B cell (primary cell): ENCODE measurements around the gene ADGRA1. TPM values are rescaled to one million over a fixed set of nuclear protein-coding genes. Genes with fewer than 3 reads are reported as not detected.
"Not testable (repeated sequence)": the region's sequence is repeated elsewhere in the genome, so short reads cannot be mapped to it uniquely, and the experiment has no call there.

ENCODE experiments used
- ATAC-seq: fragments of 200-7000 bp; cut with Tn5 transposase; one replicate; pipeline ENCODE4 v1.10.0; 2021; ENCODE audit warnings: low read depth, mild to moderate bottlenecking, moderate number of reproducible peaks, moderate library complexity
- CTCF ChIA-PET: fragments of 350-600 bp; sonication (Branson Sonifier 250); formaldehyde crosslinking; loops from one replicate; lab custom pipeline; 2021; ENCODE audit warnings: antibody characterized with exemption, inconsistent platforms; lab: Charles Lee
- POLR2A ChIA-PET: fragments of 350-600 bp; sonication (Branson Sonifier 250); formaldehyde crosslinking; loops from one replicate; lab custom pipeline; 2021; ENCODE audit warnings: antibody characterized with exemption; lab: Charles Lee
- DNase-seq: peaks from one replicate; pipeline ENCODE4 v3.0.0; 2013
- H2AFZ ChIP-seq: 2 replicates; pipeline ENCODE4 v1.6.1; 2012; ENCODE audit warnings: mild to moderate bottlenecking, low read depth, low read length; ENCODE audit not compliant: insufficient read depth, poor library complexity, severe bottlenecking
- H3K27ac ChIP-seq, 2 donors: 1 replicate in 1 of 2; 2 replicates in 1 of 2; pipeline ENCODE4 v1.5.1; 2012 to 2013; ENCODE audit warnings: low read length in 2 of 2, mild to moderate bottlenecking in 2 of 2, moderate library complexity in 1 of 2
- H3K27me3 ChIP-seq, 4 experiments: fragments of 200-600 bp in 1 of 4; sonication (generic) in 1 of 4; replicated peaks in 1 of 4; 1 replicate in 2 of 4; 2 replicates in 2 of 4; pipeline versions ENCODE4 v1.6.1 to v1.7.0; 2013 to 2016; ENCODE audit warnings: low read length in 3 of 4, mild to moderate bottlenecking in 2 of 4, mixed read lengths in 1 of 4, moderate library complexity in 1 of 4; ENCODE audit not compliant: insufficient read depth in 4 of 4, control insufficient read depth in 3 of 4; ENCODE audit errors: control extremely low read depth in 1 of 4
- H3K36me3 ChIP-seq, 2 experiments: replicated peaks in 1 of 2; 1 replicate in 1 of 2; 2 replicates in 1 of 2; pipeline versions ENCODE4 v1.6.1 to v1.7.1; 2013; ENCODE audit warnings: low read length in 1 of 2; ENCODE audit not compliant: insufficient read depth in 2 of 2, control insufficient read depth in 1 of 2; ENCODE audit errors: control extremely low read depth in 1 of 2, extremely low read depth in 1 of 2
- H3K4me1 ChIP-seq, 2 donors: fragments of 200-600 bp in 1 of 2; sonication (generic) in 1 of 2; 1 replicate in 1 of 2; 2 replicates in 1 of 2; pipeline versions ENCODE4 v1.5.1 to v1.6.1; 2013 to 2017; ENCODE audit warnings: low read length in 2 of 2; ENCODE audit not compliant: control insufficient read depth in 2 of 2, insufficient read depth in 2 of 2
- H3K4me2 ChIP-seq: replicated peaks from 2 replicates; pipeline ENCODE3; 2012; ENCODE audit warnings: mild to moderate bottlenecking, low read depth, low read length; ENCODE audit not compliant: poor library complexity, severe bottlenecking
- H3K4me3 ChIP-seq, 5 experiments: fragments of 200-600 bp in 1 of 5; sonication (generic) in 1 of 5; 1 replicate in 3 of 5; 2 replicates in 2 of 5; pipeline versions ENCODE4 v1.5.1 to v1.7.0; 2011 to 2016; ENCODE audit warnings: low read length in 4 of 5, mild to moderate bottlenecking in 4 of 5, low read depth in 2 of 5, control low read depth in 1 of 5, moderate library complexity in 1 of 5; ENCODE audit not compliant: insufficient read depth in 1 of 5; ENCODE audit errors: control extremely low read depth in 1 of 5, extremely low read depth in 1 of 5
- H3K79me2 ChIP-seq: fragments of 200-600 bp; sonication (generic); one replicate; pipeline ENCODE4 v1.6.0; 2016; ENCODE audit warnings: low read length; ENCODE audit not compliant: control insufficient read depth, insufficient read depth
- H3K9ac ChIP-seq: fragments of 200-600 bp; sonication (generic); 2 replicates; pipeline ENCODE4 v1.6.1; 2017; ENCODE audit warnings: mild to moderate bottlenecking, low read length, moderate library complexity
- H3K9me3 ChIP-seq, 3 donors: one replicate each; pipeline versions ENCODE4 v1.6.1 to v1.7.1; 2013; ENCODE audit warnings: low read length in 2 of 3; ENCODE audit not compliant: control insufficient read depth in 2 of 3, insufficient read depth in 1 of 3; ENCODE audit errors: control extremely low read depth in 1 of 3
- H4K20me1 ChIP-seq: 2 replicates; pipeline ENCODE4 v1.6.0; 2012; ENCODE audit warnings: mild to moderate bottlenecking, low read length; ENCODE audit not compliant: insufficient read depth, control insufficient read depth, poor library complexity, severe bottlenecking
- H3K27ac Mint-ChIP-seq: one replicate; pipeline ENCODE4 v1.8.0; 2021; ENCODE audit warnings: mixed read lengths
- H3K27me3 Mint-ChIP-seq: one replicate; pipeline ENCODE4 v1.8.0; 2021; ENCODE audit warnings: mixed read lengths
- H3K4me1 Mint-ChIP-seq: one replicate; pipeline ENCODE4 v1.8.0; 2021; ENCODE audit warnings: mixed read lengths
- H3K4me3 Mint-ChIP-seq: one replicate; pipeline ENCODE4 v1.8.0; 2021; ENCODE audit warnings: mixed read lengths
- H3K9me3 Mint-ChIP-seq: one replicate; pipeline ENCODE4 v1.8.0; 2022; ENCODE audit warnings: mixed read lengths; ENCODE audit not compliant: insufficient read depth
- EZH2 ChIP-seq: IDR thresholded peaks from 2 replicates; pipeline ENCODE4 v1.6.1; 2012; ENCODE audit warnings: borderline replicate concordance, low read depth, mild to moderate bottlenecking, moderate library complexity, low read length; ENCODE audit not compliant: insufficient read depth, poor library complexity, severe bottlenecking
- WGBS: methylation state at CpG from one replicate; pipeline ENCODE4 v1.1.5; 2013; ENCODE audit warnings: missing lambda C conversion rate; ENCODE audit not compliant: insufficient coverage; 5-methylcytosine and 5-hydroxymethylcytosine counted together
- intact Hi-C: fragments of 100-400 bp; cut with micrococcal nuclease; formaldehyde crosslinking; loops from one replicate; pipeline ENCODE4 v1.10.0; 2022
- polyA plus RNA-seq: library from polyadenylated mRNA; depleted of rRNA; stranded (reverse); fragments of >200 nt; gene quantifications from 2 replicates; pipeline ENCODE4 v1.2.3, GENCODE V29; 2012
- total RNA-seq, 2 donors: library from RNA; stranded (reverse); fragments of 120-200 nt in 1 of 2; gene quantifications; 1 replicate in 1 of 2; 2 replicates in 1 of 2; pipeline versions ENCODE4 v1.2.3 to v1.2.4, GENCODE V29; 2013 to 2022
- TF ChIP-seq, protein P1 (sequence below): fragments of 200-600 bp; IDR thresholded peaks from one replicate; pipeline ENCODE4 v1.8.0; 2022; ENCODE audit warnings: antibody characterized with exemption, mild to moderate bottlenecking

The ADGRA1 gene
- total and polyA plus RNA-seq, 2 donors (not counting 1 experiment from before 2014, with no cell fraction given) = not detected

DNA sequence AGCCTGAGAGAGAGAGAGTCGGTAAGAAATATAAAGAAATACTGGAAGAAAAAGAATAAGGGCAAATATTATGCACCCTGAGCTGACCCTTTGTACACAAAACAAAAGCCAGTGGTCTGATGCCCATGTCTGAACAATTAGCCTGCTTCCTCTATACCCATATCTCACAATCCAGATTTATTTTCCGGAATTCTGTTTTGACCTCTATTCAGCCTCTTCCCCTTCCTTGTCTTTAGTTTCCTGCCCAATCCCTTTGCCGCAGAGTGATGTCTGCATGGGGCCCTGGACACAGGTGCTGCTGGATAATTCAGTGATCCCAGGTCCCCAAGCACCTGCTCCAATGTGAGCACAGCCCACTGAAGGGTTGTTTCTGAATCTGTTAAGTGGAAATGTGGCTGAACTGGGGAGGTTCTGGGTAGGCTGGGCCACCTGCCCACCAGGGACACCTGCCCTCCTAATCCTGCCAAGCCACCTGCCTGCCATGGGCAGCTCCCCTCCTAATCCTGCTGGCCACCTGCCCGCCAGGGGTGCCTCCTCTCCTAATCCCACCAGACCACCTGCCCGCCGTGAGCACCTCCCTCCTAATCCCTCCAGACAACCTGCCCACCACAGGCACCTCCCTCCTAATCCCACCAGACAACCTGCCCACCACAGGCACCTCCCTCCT, 23.0 kb downstream of the ADGRA1 start:
- Histone ChIP-seq H3K27me3 (no peaks in the 10 kb centered on the region), H3K9ac (no peak overlapping the region), H3K4me3 (no peak overlapping the region), H3K4me2 (no peak overlapping the region), H3K4me1 (no peaks in the 10 kb centered on the region), H2AFZ (no peak overlapping the region), H3K79me2 (no peaks in the 10 kb centered on the region), H3K9me3 (peaks cover 4 to 68% (median 16%) of the 10 kb centered on the region in 3 donors), H3K36me3 (no peaks in the 10 kb centered on the region), H3K27ac (no peak overlapping the region), H4K20me1 (no peaks in the 10 kb centered on the region)
- POLR2A ChIA-PET = no interaction called here
- Mint-ChIP-seq H3K27ac (no peak overlapping the region), H3K27me3 (no peaks in the 10 kb centered on the region), H3K4me3 (no peak overlapping the region), H3K4me1 (no peaks in the 10 kb centered on the region), H3K9me3 (peaks cover 5% of the 10 kb centered on the region)
- DNase-seq (no peak), ATAC-seq (no peak)
- TF ChIP-seq, protein P1, sequence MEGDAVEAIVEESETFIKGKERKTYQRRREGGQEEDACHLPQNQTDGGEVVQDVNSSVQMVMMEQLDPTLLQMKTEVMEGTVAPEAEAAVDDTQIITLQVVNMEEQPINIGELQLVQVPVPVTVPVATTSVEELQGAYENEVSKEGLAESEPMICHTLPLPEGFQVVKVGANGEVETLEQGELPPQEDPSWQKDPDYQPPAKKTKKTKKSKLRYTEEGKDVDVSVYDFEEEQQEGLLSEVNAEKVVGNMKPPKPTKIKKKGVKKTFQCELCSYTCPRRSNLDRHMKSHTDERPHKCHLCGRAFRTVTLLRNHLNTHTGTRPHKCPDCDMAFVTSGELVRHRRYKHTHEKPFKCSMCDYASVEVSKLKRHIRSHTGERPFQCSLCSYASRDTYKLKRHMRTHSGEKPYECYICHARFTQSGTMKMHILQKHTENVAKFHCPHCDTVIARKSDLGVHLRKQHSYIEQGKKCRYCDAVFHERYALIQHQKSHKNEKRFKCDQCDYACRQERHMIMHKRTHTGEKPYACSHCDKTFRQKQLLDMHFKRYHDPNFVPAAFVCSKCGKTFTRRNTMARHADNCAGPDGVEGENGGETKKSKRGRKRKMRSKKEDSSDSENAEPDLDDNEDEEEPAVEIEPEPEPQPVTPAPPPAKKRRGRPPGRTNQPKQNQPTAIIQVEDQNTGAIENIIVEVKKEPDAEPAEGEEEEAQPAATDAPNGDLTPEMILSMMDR = no peak
- no peak for TF ChIP-seq EZH2
- intact Hi-C loops = no loop called here
- CTCF ChIA-PET = no interaction called here
- 21% methylated on average over 2 of the region's 6 CpGs for WGBS

DNA sequence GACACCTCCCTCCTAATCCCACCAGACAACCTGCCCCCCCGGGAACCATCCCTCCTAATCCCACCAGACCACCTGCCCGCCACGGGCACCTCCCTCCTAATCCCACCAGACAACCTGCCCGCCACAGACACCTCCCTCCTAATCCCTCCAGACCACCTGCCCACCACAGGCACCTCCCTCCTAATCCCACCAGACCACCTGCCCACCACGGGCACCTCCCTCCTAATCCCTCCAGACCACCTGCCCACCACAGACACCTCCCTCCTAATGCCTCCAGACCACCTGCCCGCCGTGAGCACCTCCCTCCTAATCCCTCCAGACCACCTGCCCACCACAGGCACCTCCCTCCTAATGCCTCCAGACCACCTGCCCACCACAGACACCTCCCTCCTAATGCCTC, 23.9 kb downstream of the ADGRA1 start:
- H3K4me1 Mint-ChIP-seq, ATAC-seq, H3K27ac ChIP-seq, H3K27me3 Mint-ChIP-seq, intact Hi-C loops, H3K4me3 ChIP-seq, H3K4me3 Mint-ChIP-seq, CTCF ChIA-PET, H3K9ac ChIP-seq, DNase-seq, H3K79me2 ChIP-seq, H2AFZ ChIP-seq, H3K4me1 ChIP-seq, H3K27ac Mint-ChIP-seq, H3K9me3 Mint-ChIP-seq, H3K36me3 ChIP-seq, POLR2A ChIA-PET, H4K20me1 ChIP-seq, H3K27me3 ChIP-seq, H3K4me2 ChIP-seq: not testable (repeated sequence)
- peaks cover 4 to 60% (median 16%) of the 10 kb centered on the region in 3 donors for H3K9me3 ChIP-seq
- 73% methylated on average over 2 of the region's 7 CpGs for WGBS
